Choroid plexus epithelial cell (primary cell): ENCODE data around the gene SERPINE2.

Experiments
- DNase-seq: peaks from one replicate; pipeline ENCODE4 v3.0.0-alpha.2; 2010; ENCODE audit warnings: low read depth
- H3K4me3 ChIP-seq: 2 replicates; pipeline ENCODE4 v1.5.1; 2011; ENCODE audit warnings: low read depth, mild to moderate bottlenecking, control low read depth, low read length, moderate library complexity
- CTCF ChIP-seq: conservative IDR thresholded peaks from 2 replicates; pipeline ENCODE4 v1.5.1; 2011; ENCODE audit warnings: low read depth, mild to moderate bottlenecking, control low read depth, inconsistent platforms, low read length, moderate library complexity

Gene SERPINE2

GRCh38 chr2:223980803-223981202 is 58.3 kb downstream of the SERPINE2 start:
- H3K4me3 ChIP-seq, result no peak overlapping the region
- DNase-seq, result no peak
- TF ChIP-seq CTCF, result no peak

- no peak for DNase-seq
- no peak overlapping the region for H3K4me3 ChIP-seq
- TF ChIP-seq CTCF, result no peak
Measured at GRCh38 chr2:223980397-223980735, 58.7 kb downstream of the SERPINE2 start.

- DNase-seq, result peak; percentile 92
- no peak for TF ChIP-seq CTCF
- H3K4me3 ChIP-seq, result no peak overlapping the region
Measured at GRCh38 chr2:223979730-223980396, 59.2 kb downstream of the SERPINE2 start.

GRCh38 chr2:223978451-223978850 is 60.6 kb downstream of the SERPINE2 start:
- TF ChIP-seq CTCF, result no peak
- no peak for DNase-seq
- no peak overlapping the region for H3K4me3 ChIP-seq

- peak; percentile 52 for DNase-seq
- TF ChIP-seq CTCF, result no peak
- no peak overlapping the region for H3K4me3 ChIP-seq
Measured at GRCh38 chr2:223976635-223977226, 62.4 kb downstream of the SERPINE2 start.

- no peak for TF ChIP-seq CTCF
- DNase-seq, result no peak
- H3K4me3 ChIP-seq, result no peak overlapping the region
Measured at GRCh38 chr2:223973606-223974005, 65.5 kb downstream of the SERPINE2 start.

GRCh38 chr2:223972656-223973102 is 66.4 kb downstream of the SERPINE2 start:
- no peak for DNase-seq
- no peak for TF ChIP-seq CTCF
- H3K4me3 ChIP-seq, result no peak overlapping the region
